ENCODE results near the gene C19orf53.
"Not testable (repeated sequence)": the region's sequence is repeated elsewhere in the genome, so short reads cannot be mapped to it uniquely, and the experiment has no call there.

Gene C19orf53

GRCh38 chr19:13774217-13775191 is at the start of gene C19orf53:
C19orf53 (plus strand) TSS chr19:13774456; CDS start chr19:13774478, 22 bp downstream.
- peak; percentile 50 for DNase-seq

GRCh38 chr19:13726323-13726722 is 47.9 kb upstream of the C19orf53 start:
- DNase-seq: no peak

- no peak for DNase-seq
These were observed 46.5 kb upstream of the C19orf53 start for GRCh38 chr19:13727798-13728197.

- no peak for DNase-seq
These were observed 44.4 kb upstream of the C19orf53 start for GRCh38 chr19:13729859-13730258.

GRCh38 chr19:13731147-13731964 is 42.9 kb upstream of the C19orf53 start:
- DNase-seq: peak; percentile 30

- no peak for DNase-seq
These were observed 41.9 kb upstream of the C19orf53 start for GRCh38 chr19:13732337-13732736.

GRCh38 chr19:13734751-13735150 is 39.5 kb upstream of the C19orf53 start:
- no peak for DNase-seq

- no peak for DNase-seq
These were observed 36.2 kb upstream of the C19orf53 start for GRCh38 chr19:13738073-13738472.

- DNase-seq: no peak
These were observed 32.4 kb upstream of the C19orf53 start for GRCh38 chr19:13741893-13742292.

- no peak for DNase-seq
These were observed 31.5 kb upstream of the C19orf53 start for GRCh38 chr19:13742756-13743155.

GRCh38 chr19:13744174-13744573 is 30.1 kb upstream of the C19orf53 start:
- DNase-seq: no peak

GRCh38 chr19:13747098-13747453 is 27.2 kb upstream of the C19orf53 start:
- no peak for DNase-seq

- no peak for DNase-seq
These were observed 26.0 kb upstream of the C19orf53 start for GRCh38 chr19:13748169-13748828.

- DNase-seq: no peak
These were observed 22.8 kb upstream of the C19orf53 start for GRCh38 chr19:13751436-13751835.

GRCh38 chr19:13753622-13754021 is 20.6 kb upstream of the C19orf53 start:
- DNase-seq: not testable (repeated sequence)

- no peak for DNase-seq
These were observed 18.0 kb upstream of the C19orf53 start for GRCh38 chr19:13756210-13756609.

GRCh38 chr19:13757805-13758772 is 16.2 kb upstream of the C19orf53 start:
- no peak for DNase-seq

GRCh38 chr19:13758795-13759194 is 15.5 kb upstream of the C19orf53 start:
- DNase-seq: no peak

GRCh38 chr19:13761423-13761822 is 12.8 kb upstream of the C19orf53 start:
- DNase-seq: no peak

- DNase-seq: no peak
These were observed 11.5 kb upstream of the C19orf53 start for GRCh38 chr19:13762635-13763235.

GRCh38 chr19:13763265-13763664 is 11.0 kb upstream of the C19orf53 start:
- DNase-seq: no peak
